ENCODE results near the gene RYR2. TPM values are rescaled to one million over a fixed set of nuclear protein-coding genes. Genes with fewer than 3 reads are reported as not detected.

The RYR2 gene
- total RNA-seq, 1 donor from 2014 or later = not detected

GRCh38 chr1:237181743-237182317, 139.8 kb downstream of the RYR2 start:
- TF ChIP-seq CTCF (IDR thresholded peaks at IDR 0.05; ENCODE audit: insufficient read depth, low read length, poor library complexity, severe bottlenecking) = no peak
- no peak for DNase-seq (ENCODE audit: low read depth)
- no peak overlapping the region for H3K4me3 ChIP-seq (ENCODE audit: low read depth, low read length)
- no peaks in the 10 kb centered on the region for H3K36me3 ChIP-seq (ENCODE audit: control insufficient read depth, insufficient read depth, low read length)
- no peaks in the 10 kb centered on the region for H3K27me3 ChIP-seq (ENCODE audit: control insufficient read depth, insufficient read depth, low read length)

DNA sequence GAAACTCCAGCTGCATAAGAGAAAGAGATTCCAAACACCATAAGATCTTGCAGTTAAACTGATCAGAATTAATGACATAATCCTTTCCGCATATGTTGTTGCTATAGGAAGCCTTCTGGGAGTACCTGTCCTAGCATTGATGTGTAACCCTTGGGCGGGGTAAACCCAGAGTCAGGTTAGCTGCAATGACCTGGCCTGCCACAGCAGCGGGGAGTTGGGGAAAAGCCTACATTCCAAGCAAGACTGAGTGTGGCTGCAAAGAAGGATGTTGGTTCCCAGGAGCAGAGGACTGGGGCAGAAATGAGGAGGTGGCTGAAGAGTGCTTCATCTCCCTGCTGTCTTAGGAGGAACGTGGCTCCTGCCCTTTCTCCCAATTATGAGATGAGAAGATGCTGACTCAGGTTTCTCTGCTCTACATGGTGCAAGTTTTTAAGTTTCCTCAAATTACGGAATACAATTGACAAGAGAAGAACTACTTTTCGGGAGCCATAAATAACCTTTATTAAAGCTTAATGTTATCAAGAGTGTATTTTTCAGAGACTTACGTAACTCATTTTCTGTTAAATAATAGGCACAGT, 142.1 kb downstream of the RYR2 start:
- no peak for TF ChIP-seq CTCF (IDR thresholded peaks at IDR 0.05; ENCODE audit: insufficient read depth, low read length, poor library complexity, severe bottlenecking)
- Histone ChIP-seq H3K27me3 (ENCODE audit: control insufficient read depth, insufficient read depth, low read length) (no peaks in the 10 kb centered on the region), H3K4me3 (ENCODE audit: low read depth, low read length) (no peak overlapping the region), H3K36me3 (ENCODE audit: control insufficient read depth, insufficient read depth, low read length) (no peaks in the 10 kb centered on the region)
- DNase-seq (ENCODE audit: low read depth) = no peak

DNA sequence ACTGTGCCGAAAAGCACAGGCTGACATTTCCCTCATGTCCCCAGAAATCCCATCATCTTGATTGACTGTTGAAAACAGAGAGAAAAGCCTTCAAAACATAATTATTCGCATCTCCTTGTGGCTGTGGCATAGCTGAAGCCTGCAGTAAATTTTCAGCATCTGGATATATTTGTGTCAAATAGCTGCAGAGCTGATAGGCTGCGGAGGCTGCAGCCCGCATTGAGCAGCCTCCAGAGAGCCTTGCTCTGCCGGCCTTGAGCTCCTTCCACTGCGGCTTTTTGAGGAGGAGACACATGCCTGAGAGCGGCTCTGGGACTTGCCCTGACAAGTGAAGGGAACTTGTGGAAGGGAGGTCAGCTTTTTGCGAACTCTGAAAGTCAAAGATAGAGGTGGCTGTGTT, 144.7 kb downstream of the RYR2 start:
- no peak for DNase-seq (ENCODE audit: low read depth)
- no peak for TF ChIP-seq CTCF (IDR thresholded peaks at IDR 0.05; ENCODE audit: insufficient read depth, low read length, poor library complexity, severe bottlenecking)
- Histone ChIP-seq H3K4me3 (ENCODE audit: low read depth, low read length) (no peak overlapping the region), H3K27me3 (ENCODE audit: control insufficient read depth, insufficient read depth, low read length) (no peaks in the 10 kb centered on the region), H3K36me3 (ENCODE audit: control insufficient read depth, insufficient read depth, low read length) (no peaks in the 10 kb centered on the region)

- Histone ChIP-seq H3K4me3 (ENCODE audit: low read depth, low read length) (no peak overlapping the region), H3K27me3 (ENCODE audit: control insufficient read depth, insufficient read depth, low read length) (no peaks in the 10 kb centered on the region), H3K36me3 (ENCODE audit: control insufficient read depth, insufficient read depth, low read length) (no peaks in the 10 kb centered on the region)
- DNase-seq (ENCODE audit: low read depth) = no peak
- TF ChIP-seq CTCF (IDR thresholded peaks at IDR 0.05; ENCODE audit: insufficient read depth, low read length, poor library complexity, severe bottlenecking) = no peak
These were observed 145.9 kb downstream of the RYR2 start for GRCh38 chr1:237187842-237188241.

- H3K27me3 ChIP-seq (ENCODE audit: control insufficient read depth, insufficient read depth, low read length) = no peaks in the 10 kb centered on the region
- no peaks in the 10 kb centered on the region for H3K36me3 ChIP-seq (ENCODE audit: control insufficient read depth, insufficient read depth, low read length)
- DNase-seq (ENCODE audit: low read depth) = no peak
- TF ChIP-seq CTCF (IDR thresholded peaks at IDR 0.05; ENCODE audit: insufficient read depth, low read length, poor library complexity, severe bottlenecking) = no peak
- H3K4me3 ChIP-seq (ENCODE audit: low read depth, low read length) = no peak overlapping the region
These were observed 149.4 kb downstream of the RYR2 start for GRCh38 chr1:237191403-237191802.
